Body of pancreas (tissue), 4 donors: ENCODE measurements around the gene NFIA. TPM values are rescaled to one million over a fixed set of nuclear protein-coding genes. Genes with fewer than 3 reads are reported as not detected.

Source experiments
- ATAC-seq: fragments of 150-250 bp; one replicate; pipeline ENCODE4 v1.9.1; 2016
- DNase-seq, 4 donors: peaks; one replicate each; pipeline ENCODE4 v3.0.0-alpha.2; 2019
- H3K27ac ChIP-seq, 4 donors: fragments of 200-600 bp; sonication (generic); 1 replicate in 3 of 4; 2 replicates in 1 of 4; pipeline versions ENCODE4 v1.5.1 to v1.6.1; 2016 to 2019; ENCODE audit warnings: mild to moderate bottlenecking in 1 of 4, mixed read lengths in 1 of 4, moderate library complexity in 1 of 4
- H3K27me3 ChIP-seq, 2 donors: fragments of 200-600 bp; sonication (generic); one replicate each; pipeline ENCODE4 v1.6.0; 2016; ENCODE audit warnings: mild to moderate bottlenecking in 1 of 2
- H3K36me3 ChIP-seq, 2 donors: fragments of 200-600 bp; sonication (generic); replicated peaks in 1 of 2; 2 replicates each; pipeline ENCODE4 v1.5.1; 2016; ENCODE audit warnings: low read depth in 2 of 2; ENCODE audit not compliant: insufficient read depth in 1 of 2
- H3K4me1 ChIP-seq: fragments of 200-600 bp; sonication (generic); one replicate; pipeline ENCODE4 v1.6.0; 2016
- H3K4me3 ChIP-seq, 2 donors: fragments of 200-600 bp; sonication (generic); 1 replicate in 1 of 2; 2 replicates in 1 of 2; pipeline ENCODE4 v1.5.1; 2016 to 2019
- H3K9me3 ChIP-seq, 3 donors: fragments of 200-600 bp; sonication (generic); 1 replicate in 2 of 3; 2 replicates in 1 of 3; pipeline ENCODE4 v1.5.1; 2016
- POLR2A ChIP-seq, 3 donors: fragments of 450-650 bp; IDR thresholded peaks; one replicate each; pipeline ENCODE4 v1.6.1; 2016; ENCODE audit warnings: antibody characterized with exemption in 3 of 3, mild to moderate bottlenecking in 2 of 3
- WGBS, 2 donors: methylation state at CpG; one replicate each; pipeline ENCODE4 v1.1.5; 2017; 5-methylcytosine and 5-hydroxymethylcytosine counted together
- intact Hi-C: fragments of 100-400 bp; cut with DNase I; formaldehyde crosslinking; loops from one replicate; pipeline ENCODE4 v1.15.1; 2023
- total RNA-seq, 2 donors: library from RNA; depleted of rRNA; stranded (reverse); fragments of >200 nt; gene quantifications; one replicate each; pipeline ENCODE4 v1.1.0, GENCODE V29; 2016
- TF ChIP-seq, protein P1 (sequence below), 7 experiments: fragments of 450-650 bp in 4 of 7; fragments of 200-600 bp in 3 of 7; sonication (generic) in 3 of 7; IDR thresholded peaks; one replicate each; pipeline ENCODE4 v1.5.1; 2016 to 2019; ENCODE audit warnings: antibody characterized with exemption in 7 of 7

Gene NFIA
- total RNA-seq, 2 donors from 2014 or later: 21.5 to 32.3 TPM

DNA sequence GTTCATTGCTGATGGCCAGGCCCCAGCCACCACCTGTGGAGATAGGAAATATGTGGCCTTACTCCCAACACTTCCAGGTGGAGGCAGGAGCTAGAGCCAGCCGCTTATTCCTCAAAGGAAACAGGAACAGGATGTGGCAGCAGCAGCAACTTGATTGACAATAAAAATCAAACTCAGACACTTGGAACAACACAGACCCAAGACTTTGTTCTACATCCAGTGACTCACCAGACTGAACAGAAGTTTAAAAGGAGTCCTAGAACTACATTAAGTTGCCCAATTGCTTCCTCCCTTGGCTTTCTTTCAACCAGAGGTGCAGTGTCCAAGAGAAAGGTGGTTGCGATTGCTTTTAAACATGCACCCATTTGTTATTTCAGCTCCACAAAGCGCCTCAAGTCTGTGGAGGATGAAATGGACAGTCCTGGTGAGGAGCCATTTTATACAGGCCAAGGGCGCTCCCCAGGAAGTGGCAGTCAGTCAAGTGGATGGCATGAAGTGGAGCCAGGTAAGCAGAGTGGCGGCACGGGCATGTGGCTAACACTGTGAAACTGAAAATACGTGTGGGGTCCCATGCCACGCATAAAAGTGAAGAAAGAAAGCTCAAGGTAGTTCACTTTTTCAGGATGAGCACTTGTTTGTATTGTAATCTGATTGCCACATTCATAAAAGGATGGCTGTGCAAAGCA, 276.6 kb downstream of the NFIA start:
- intact Hi-C loops: no loop called here
- TF ChIP-seq POLR2A (IDR thresholded peaks at IDR 0.05): no peak
- TF ChIP-seq, protein P1, sequence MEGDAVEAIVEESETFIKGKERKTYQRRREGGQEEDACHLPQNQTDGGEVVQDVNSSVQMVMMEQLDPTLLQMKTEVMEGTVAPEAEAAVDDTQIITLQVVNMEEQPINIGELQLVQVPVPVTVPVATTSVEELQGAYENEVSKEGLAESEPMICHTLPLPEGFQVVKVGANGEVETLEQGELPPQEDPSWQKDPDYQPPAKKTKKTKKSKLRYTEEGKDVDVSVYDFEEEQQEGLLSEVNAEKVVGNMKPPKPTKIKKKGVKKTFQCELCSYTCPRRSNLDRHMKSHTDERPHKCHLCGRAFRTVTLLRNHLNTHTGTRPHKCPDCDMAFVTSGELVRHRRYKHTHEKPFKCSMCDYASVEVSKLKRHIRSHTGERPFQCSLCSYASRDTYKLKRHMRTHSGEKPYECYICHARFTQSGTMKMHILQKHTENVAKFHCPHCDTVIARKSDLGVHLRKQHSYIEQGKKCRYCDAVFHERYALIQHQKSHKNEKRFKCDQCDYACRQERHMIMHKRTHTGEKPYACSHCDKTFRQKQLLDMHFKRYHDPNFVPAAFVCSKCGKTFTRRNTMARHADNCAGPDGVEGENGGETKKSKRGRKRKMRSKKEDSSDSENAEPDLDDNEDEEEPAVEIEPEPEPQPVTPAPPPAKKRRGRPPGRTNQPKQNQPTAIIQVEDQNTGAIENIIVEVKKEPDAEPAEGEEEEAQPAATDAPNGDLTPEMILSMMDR (IDR thresholded peaks at IDR 0.05): no peak
- H3K27me3 ChIP-seq: no peaks in the 10 kb centered on the region
- ATAC-seq (no peak), DNase-seq (no peak)
- H3K4me3 ChIP-seq: no peak overlapping the region
- H3K9me3 ChIP-seq: no peaks in the 10 kb centered on the region
- H3K4me1 ChIP-seq: no peaks in the 10 kb centered on the region
- no peak overlapping the region for H3K27ac ChIP-seq
- WGBS, 2 donors: 87 to 95% methylated on average over 8 of the region's 8 CpGs
- peaks cover 0 to 3% of the 10 kb centered on the region in 2 donors for H3K36me3 ChIP-seq

DNA sequence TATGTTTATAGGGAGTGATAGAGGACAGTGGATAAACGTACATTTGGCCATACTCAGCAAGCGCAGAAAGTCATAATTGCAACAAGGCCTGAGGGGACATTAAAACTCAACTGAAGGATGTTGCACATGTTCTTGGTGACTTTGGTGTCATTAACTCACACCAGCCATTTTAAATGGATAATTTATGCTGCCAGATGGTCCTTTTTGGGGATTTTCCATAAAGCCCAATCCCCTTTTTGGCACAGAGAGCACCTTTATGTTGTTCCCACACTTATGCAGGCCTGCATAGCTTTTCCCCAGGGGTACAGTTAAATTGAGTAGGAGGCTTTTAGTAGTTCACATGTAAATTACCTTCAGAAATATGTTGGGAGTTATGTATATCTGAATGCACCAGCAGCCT, 279.6 kb downstream of the NFIA start:
- DNase-seq (no peak), ATAC-seq (no peak)
- TF ChIP-seq POLR2A (IDR thresholded peaks at IDR 0.05): no peak
- TF ChIP-seq, protein P1 (IDR thresholded peaks at IDR 0.05): no peak
- WGBS, 2 donors: 91% methylated on average over 2 of the region's 2 CpGs
- Histone ChIP-seq H3K27ac (no peak overlapping the region), H3K4me3 (no peak overlapping the region), H3K27me3 (no peaks in the 10 kb centered on the region), H3K36me3 (no peaks in the 10 kb centered on the region), H3K9me3 (no peaks in the 10 kb centered on the region), H3K4me1 (no peaks in the 10 kb centered on the region)
- intact Hi-C loops: no loop called here

DNA sequence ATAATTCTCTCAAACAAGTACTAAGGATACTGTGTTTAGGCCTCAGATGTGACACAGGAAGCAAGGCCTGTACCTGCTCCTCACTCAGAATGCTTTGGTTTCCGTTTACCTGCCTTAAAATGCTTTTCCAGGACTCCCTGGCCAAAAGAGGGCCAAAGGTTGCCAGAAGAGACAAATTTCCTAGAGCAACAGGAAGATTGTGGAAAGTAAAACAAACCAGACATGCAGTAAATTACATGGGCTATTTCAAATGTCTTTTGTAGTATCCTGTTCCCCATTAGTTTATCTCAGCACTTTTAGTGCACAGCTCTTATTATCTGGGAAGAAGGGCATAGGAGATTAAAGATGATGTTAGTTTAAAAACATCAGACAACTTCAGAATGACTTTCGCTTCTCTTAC, 280.0 kb downstream of the NFIA start:
- H3K27me3 ChIP-seq: no peaks in the 10 kb centered on the region
- no peak overlapping the region for H3K4me3 ChIP-seq
- no peaks in the 10 kb centered on the region for H3K36me3 ChIP-seq
- intact Hi-C loops: no loop called here
- H3K27ac ChIP-seq: no peak overlapping the region
- TF ChIP-seq POLR2A (IDR thresholded peaks at IDR 0.05): no peak
- TF ChIP-seq, protein P1 (IDR thresholded peaks at IDR 0.05): no peak
- WGBS, 2 donors: 89 to 92% methylated on average over 2 of the region's 2 CpGs
- ATAC-seq: no peak
- H3K4me1 ChIP-seq: no peaks in the 10 kb centered on the region
- H3K9me3 ChIP-seq: no peaks in the 10 kb centered on the region
- no peak for DNase-seq

DNA sequence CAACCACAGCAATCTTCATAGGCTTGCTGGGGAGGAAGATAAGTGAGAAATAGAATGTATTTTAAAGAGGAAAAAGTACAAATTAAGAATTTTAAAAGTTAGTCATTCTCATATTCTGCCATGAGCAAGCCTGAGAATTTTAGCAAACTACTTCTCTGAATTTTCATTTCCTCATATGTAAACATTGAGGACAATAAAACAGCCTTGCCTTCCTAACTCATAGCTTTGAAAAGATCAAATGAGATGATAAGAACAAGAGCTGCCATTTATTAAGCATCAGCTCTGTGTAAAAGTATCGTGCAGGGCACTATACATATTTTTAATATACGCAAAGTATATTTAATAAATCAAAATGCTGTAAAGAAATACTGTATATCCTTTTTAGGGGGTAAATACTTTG, 286.0 kb downstream of the NFIA start:
- no peaks in the 10 kb centered on the region for H3K27me3 ChIP-seq
- H3K27ac ChIP-seq: no peak overlapping the region
- TF ChIP-seq, protein P1 (IDR thresholded peaks at IDR 0.05): no peak
- no peak for TF ChIP-seq POLR2A (IDR thresholded peaks at IDR 0.05)
- H3K4me1 ChIP-seq: no peaks in the 10 kb centered on the region
- H3K9me3 ChIP-seq: no peaks in the 10 kb centered on the region
- no peak for ATAC-seq
- H3K4me3 ChIP-seq: no peak overlapping the region
- H3K36me3 ChIP-seq: no peaks in the 10 kb centered on the region
- WGBS, 2 donors: 90% methylated on average over 2 of the region's 2 CpGs
- DNase-seq: no peak
- intact Hi-C loops: no loop called here

DNA sequence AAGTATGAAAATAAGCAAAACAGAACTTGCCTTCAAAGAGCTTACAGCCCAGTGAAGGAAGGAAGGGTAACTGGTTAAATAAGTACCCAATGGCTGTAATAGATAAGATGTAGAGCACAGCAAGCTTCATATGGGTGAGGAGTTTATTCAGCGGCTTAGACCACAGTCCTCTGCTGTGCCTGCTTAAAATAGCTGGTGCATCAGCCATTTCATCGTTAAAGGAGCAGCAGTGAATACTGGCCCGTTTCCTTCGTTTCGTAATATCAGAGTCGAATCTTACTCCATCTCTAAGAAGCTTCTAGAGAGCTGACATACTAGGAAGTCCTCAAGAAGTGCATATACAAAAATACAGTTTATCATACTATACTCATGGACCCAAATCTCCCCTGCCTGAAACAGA, 286.5 kb downstream of the NFIA start:
- TF ChIP-seq, protein P1 (IDR thresholded peaks at IDR 0.05): no peak
- no peak for TF ChIP-seq POLR2A (IDR thresholded peaks at IDR 0.05)
- WGBS, 2 donors: 86 to 95% methylated on average over 6 of the region's 6 CpGs
- H3K4me1 ChIP-seq: no peaks in the 10 kb centered on the region
- H3K9me3 ChIP-seq: no peaks in the 10 kb centered on the region
- no peak overlapping the region for H3K27ac ChIP-seq
- H3K36me3 ChIP-seq: no peaks in the 10 kb centered on the region
- ATAC-seq (no peak), DNase-seq (no peak)
- H3K4me3 ChIP-seq: no peak overlapping the region
- intact Hi-C loops: no loop called here
- no peaks in the 10 kb centered on the region for H3K27me3 ChIP-seq
